GM12872 (cell line): Measurements from ENCODE around the gene VTA1.

Experiments
- CTCF ChIP-seq: IDR thresholded peaks from 3 replicates; pipeline ENCODE4 v1.5.1; 2011; ENCODE audit warnings: low read depth, mild to moderate bottlenecking, low read length, moderate library complexity; ENCODE audit not compliant: insufficient read depth

The VTA1 gene

GRCh38 chr6:142162780-142163179 is 15.7 kb downstream of the VTA1 start:
- TF ChIP-seq CTCF, result no peak

GRCh38 chr6:142165227-142165626 is 18.2 kb downstream of the VTA1 start:
- no peak for TF ChIP-seq CTCF

GRCh38 chr6:142167071-142167470 is 20.0 kb downstream of the VTA1 start:
- no peak for TF ChIP-seq CTCF

GRCh38 chr6:142167486-142167885 is 20.4 kb downstream of the VTA1 start:
- TF ChIP-seq CTCF, result no peak

- TF ChIP-seq CTCF, result no peak
Observed at GRCh38 chr6:142171351-142171750, 24.3 kb downstream of the VTA1 start.

- TF ChIP-seq CTCF, result no peak
Observed at GRCh38 chr6:142172758-142173157, 25.7 kb downstream of the VTA1 start.

GRCh38 chr6:142173980-142174379 is 26.9 kb downstream of the VTA1 start:
- TF ChIP-seq CTCF, result no peak

GRCh38 chr6:142174703-142175102 is 27.6 kb downstream of the VTA1 start:
- TF ChIP-seq CTCF, result no peak
